SK-N-SH (cell line): ENCODE results near the gene WDR35. TPM values are rescaled to one million over a fixed set of nuclear protein-coding genes. Genes with fewer than 3 reads are reported as not detected.

Experiments
- CTCF ChIA-PET: fragments of 300-600, 350-600 bp; formaldehyde crosslinking; extraction: SDS; loops from one replicate; lab custom pipeline; 2021; lab: Yijun Ruan, JAX
- POLR2A ChIA-PET: fragments of 350-600 bp; sonication (Branson Sonifier 250); formaldehyde crosslinking; extraction: SDS; loops from one replicate; lab custom pipeline; 2020; ENCODE audit warnings: antibody characterized with exemption, inconsistent platforms; lab: Yijun Ruan, JAX
- DNase-seq: peaks from one replicate; pipeline ENCODE4 v3.0.0; 2012
- H2AFZ ChIP-seq: fragments of 200-600 bp; sonication (generic); 2 replicates; pipeline ENCODE4 v1.8.1; 2016; ENCODE audit warnings: antibody characterized with exemption, mild to moderate bottlenecking, low read depth
- H3F3A ChIP-seq: fragments of 200-600 bp; sonication (generic); replicated peaks from 2 replicates; pipeline ENCODE3; 2016; ENCODE audit warnings: antibody characterized with exemption, mild to moderate bottlenecking; ENCODE audit not compliant: insufficient read depth
- H3K27ac ChIP-seq, 2 experiments: fragments of 200-500 bp in 1 of 2; fragments of 200-600 bp in 1 of 2; sonication (Bioruptor generic) in 1 of 2; sonication (generic), shearing (Covaris generic) in 1 of 2; 2 replicates each; pipeline versions ENCODE4 v1.5.1 to v1.6.1; 2014 to 2016; ENCODE audit warnings: low read depth in 2 of 2, inconsistent platforms in 1 of 2, low read length in 1 of 2, mild to moderate bottlenecking in 1 of 2, mixed read lengths in 1 of 2
- H3K27me3 ChIP-seq: fragments of 200-600 bp; sonication (generic), shearing (Covaris generic); 2 replicates; pipeline ENCODE4 v1.6.1; 2016; ENCODE audit warnings: mixed run types; ENCODE audit not compliant: insufficient read depth
- H3K36me3 ChIP-seq, 2 experiments: fragments of 200-500 bp in 1 of 2; fragments of 200-600 bp in 1 of 2; sonication (Bioruptor generic) in 1 of 2; sonication (generic) in 1 of 2; replicated peaks in 1 of 2; 2 replicates each; pipeline versions ENCODE3 to v1.5.1; 2014 to 2016; ENCODE audit warnings: low read length in 1 of 2, mild to moderate bottlenecking in 1 of 2; ENCODE audit not compliant: insufficient read depth in 2 of 2, control insufficient read depth in 1 of 2
- H3K4me1 ChIP-seq, 2 experiments: fragments of 200-500 bp in 1 of 2; fragments of 200-600 bp in 1 of 2; sonication (Bioruptor generic) in 1 of 2; sonication (generic), shearing (Covaris generic) in 1 of 2; 2 replicates each; pipeline versions ENCODE4 v1.5.1 to v1.6.1; 2014 to 2016; ENCODE audit warnings: low read depth in 1 of 2, low read length in 1 of 2, mixed run types in 1 of 2; ENCODE audit not compliant: insufficient read depth in 2 of 2, control insufficient read depth in 1 of 2
- H3K4me2 ChIP-seq: fragments of 200-600 bp; sonication (generic), shearing (Covaris generic); 2 replicates; pipeline ENCODE4 v1.6.1; 2017; ENCODE audit warnings: mixed run types
- H3K4me3 ChIP-seq, 2 experiments: fragments of 200-500 bp in 1 of 2; fragments of 200-600 bp in 1 of 2; sonication (Bioruptor generic) in 1 of 2; sonication (generic), shearing (Covaris generic) in 1 of 2; 2 replicates each; pipeline versions ENCODE4 v1.5.1 to v1.8.1; 2014 to 2016; ENCODE audit warnings: low read depth in 2 of 2, inconsistent platforms in 1 of 2, low read length in 1 of 2, mild to moderate bottlenecking in 1 of 2, mixed read lengths in 1 of 2, moderate library complexity in 1 of 2
- H3K79me2 ChIP-seq: fragments of 200-600 bp; sonication (generic); 2 replicates; pipeline ENCODE4 v1.8.1; 2017; ENCODE audit warnings: mild to moderate bottlenecking; ENCODE audit not compliant: insufficient read depth
- H3K9ac ChIP-seq: fragments of 200-600 bp; sonication (generic); 2 replicates; pipeline ENCODE4 v1.6.1; 2017; ENCODE audit warnings: mixed run types
- H3K9me2 ChIP-seq: fragments of 200-600 bp; sonication (generic); 2 replicates; pipeline ENCODE4 v1.6.1; 2017; ENCODE audit warnings: mixed run types
- H3K9me3 ChIP-seq: fragments of 200-600 bp; sonication (generic); 2 replicates; pipeline ENCODE4 v1.6.1; 2017; ENCODE audit warnings: mixed run types, mild to moderate bottlenecking, moderate library complexity
- H4K20me1 ChIP-seq: fragments of 200-600 bp; sonication (generic); 2 replicates; pipeline ENCODE4 v1.6.1; 2017; ENCODE audit warnings: mild to moderate bottlenecking, mixed run types; ENCODE audit not compliant: insufficient read depth
- CTCF ChIP-seq: fragments of 200-600 bp; sonication (generic); IDR thresholded peaks from 2 replicates; pipeline ENCODE4 v1.6.1; 2017; ENCODE audit warnings: antibody characterized with exemption, mild to moderate bottlenecking, moderate library complexity
- EP300 ChIP-seq, 2 experiments: IDR thresholded peaks; 2 replicates each; pipeline versions ENCODE4 v1.4.0 to v1.6.1; 2012; ENCODE audit warnings: borderline replicate concordance in 1 of 2, low read depth in 1 of 2, low read length in 1 of 2
- EZH2phosphoT487 ChIP-seq: fragments of 200-600 bp; sonication (generic); IDR thresholded peaks from 2 replicates; pipeline ENCODE4 v1.6.1; 2017; ENCODE audit warnings: low read depth, mixed run types, mild to moderate bottlenecking, antibody characterized with exemption, moderate library complexity, borderline replicate concordance
- GATA2 ChIP-seq: sonication (generic); formaldehyde crosslinking; IDR thresholded peaks from 2 replicates; pipeline ENCODE4 v1.5.0; 2020; ENCODE audit warnings: mild to moderate bottlenecking, missing genetic modification reagents
- JUND ChIP-seq: IDR thresholded peaks from 2 replicates; pipeline ENCODE4 v1.4.0; 2012
- MAX ChIP-seq: IDR thresholded peaks from 2 replicates; pipeline ENCODE4 v1.4.0; 2012; ENCODE audit warnings: low read depth
- MEF2A ChIP-seq: IDR thresholded peaks from 2 replicates; pipeline ENCODE4 v1.4.0; 2012; ENCODE audit warnings: low read depth, borderline replicate concordance
- MXI1 ChIP-seq: IDR thresholded peaks from 2 replicates; pipeline ENCODE4 v1.6.1; 2012; ENCODE audit warnings: mild to moderate bottlenecking, low read depth, low read length, improper control_type of control experiment
- NFIC ChIP-seq: IDR thresholded peaks from 2 replicates; pipeline ENCODE4 v1.4.0; 2012; ENCODE audit warnings: borderline replicate concordance
- PBX3 ChIP-seq: IDR thresholded peaks from 2 replicates; pipeline ENCODE4; 2012
- POLR2AphosphoS5 ChIP-seq: IDR thresholded peaks from 2 replicates; pipeline ENCODE4 v1.6.1; 2012; ENCODE audit warnings: low read depth, low read length
- RAD21 ChIP-seq: IDR thresholded peaks from 2 replicates; pipeline ENCODE4 v1.6.1; 2012; ENCODE audit warnings: mild to moderate bottlenecking, low read length
- RCOR1 ChIP-seq: fragments of 150-350 bp; IDR thresholded peaks from 2 replicates; pipeline ENCODE4 v1.6.1; 2017; ENCODE audit warnings: antibody characterized with exemption, low read length
- REST ChIP-seq: IDR thresholded peaks from 2 replicates; pipeline ENCODE4 v1.6.1; 2012; ENCODE audit warnings: mild to moderate bottlenecking, low read depth, low read length, moderate library complexity
- RXRA ChIP-seq: IDR thresholded peaks from 2 replicates; pipeline ENCODE4 v1.4.0; 2012; ENCODE audit warnings: low read depth, mild to moderate bottlenecking, borderline replicate concordance
- SIN3A ChIP-seq: IDR thresholded peaks from 2 replicates; pipeline ENCODE4 v1.6.1; 2012; ENCODE audit warnings: low read depth, mild to moderate bottlenecking, low read length, moderate library complexity, borderline replicate concordance
- TAF1 ChIP-seq: IDR thresholded peaks from 2 replicates; pipeline ENCODE4 v1.6.1; 2012; ENCODE audit warnings: low read depth, mild to moderate bottlenecking, low read length, moderate library complexity, borderline replicate concordance
- TEAD4 ChIP-seq: IDR thresholded peaks from 2 replicates; pipeline ENCODE4 v1.4.0; 2012; ENCODE audit warnings: mild to moderate bottlenecking, borderline replicate concordance; ENCODE audit not compliant: insufficient read depth
- YY1 ChIP-seq: IDR thresholded peaks from 2 replicates; pipeline ENCODE4 v1.4.0; 2012; ENCODE audit warnings: low read depth, mild to moderate bottlenecking
- WGBS: methylation state at CpG from one replicate; pipeline ENCODE4 v1.1.6; 2017; ENCODE audit warnings: low lambda C conversion rate; 5-methylcytosine and 5-hydroxymethylcytosine counted together
- polyA plus RNA-seq, 3 experiments: library from polyadenylated mRNA; depleted of rRNA; stranded (reverse); fragments of >200 nt; gene quantifications; 2 replicates each; pipeline ENCODE4 v1.2.3, GENCODE V29; 2012

WDR35 gene
- polyA plus RNA-seq, 1 of the 3 experiments (the other 2 are of a cell fraction), result 8.6 TPM

- POLR2A ChIA-PET, result no interaction called here
- CTCF ChIA-PET, result no interaction called here
- WGBS, result 46% methylated on average over 3 of the region's 3 CpGs
- Histone ChIP-seq H3K9ac (no peak overlapping the region), H3K27ac (no peak overlapping the region)
- TF ChIP-seq JUND (no peak), PBX3 (no peak), MXI1 (no peak), RAD21 (no peak), TAF1 (no peak), POLR2AphosphoS5 (no peak)
- TF ChIP-seq, all 33 proteins: peak for 0
- peaks cover 5% of the 10 kb centered on the region; the same call in 1 of the 2 replicates for H3K27me3 ChIP-seq
- H3K9me3 ChIP-seq, result no peaks in the 10 kb centered on the region
- H3K4me2 ChIP-seq, result no peak overlapping the region
- H3F3A ChIP-seq, result no peaks in the 10 kb centered on the region
- no peaks in the 10 kb centered on the region for H4K20me1 ChIP-seq
- no peak for DNase-seq
- H3K9me2 ChIP-seq, result no peaks in the 10 kb centered on the region
- no peaks in the 10 kb centered on the region for H3K4me1 ChIP-seq
- no peaks in the 10 kb centered on the region for H3K36me3 ChIP-seq
- H3K79me2 ChIP-seq, result no peaks in the 10 kb centered on the region
- H3K4me3 ChIP-seq, result no peak overlapping the region
- no peak overlapping the region for H2AFZ ChIP-seq
Measured at GRCh38 chr2:19879120-19879519, 110.8 kb downstream of the WDR35 start.

- Histone ChIP-seq H3K9me2 (no peaks in the 10 kb centered on the region), H3K79me2 (no peaks in the 10 kb centered on the region), H4K20me1 (no peaks in the 10 kb centered on the region), H3K9me3 (no peaks in the 10 kb centered on the region), H2AFZ (no peak overlapping the region), H3K4me2 (no peak overlapping the region), H3K4me3 (no peak overlapping the region), H3K4me1 (no peaks in the 10 kb centered on the region), H3K27me3 (peaks cover 5% of the 10 kb centered on the region; the same call in 1 of the 2 replicates), H3K9ac (no peak overlapping the region), H3K36me3 (no peaks in the 10 kb centered on the region), H3K27ac (no peak overlapping the region), H3F3A (no peaks in the 10 kb centered on the region)
- 60% methylated on average over 11 of the region's 12 CpGs for WGBS
- ChIA-PET CTCF (no interaction called here), POLR2A (no interaction called here)
- no peak for TF ChIP-seq CTCF
- TF ChIP-seq EP300 (IDR thresholded peaks at IDR 0.05; ENCODE audit: borderline replicate concordance in 1 of 2, low read depth in 1 of 2, low read length in 1 of 2), result no peak
- no peak for TF ChIP-seq RCOR1
- TF ChIP-seq JUND, result no peak
- TF ChIP-seq NFIC, result no peak
- no peak for TF ChIP-seq POLR2AphosphoS5
- TF ChIP-seq EZH2phosphoT487, result no peak
- no peak for TF ChIP-seq MXI1
- no peak for TF ChIP-seq RAD21
- TF ChIP-seq TEAD4, result no peak
- no peak for TF ChIP-seq MEF2A
- no peak for TF ChIP-seq GATA2 (CRISPR knock-in tag)
- no peak for TF ChIP-seq MAX
- no peak for TF ChIP-seq REST
- no peak for TF ChIP-seq YY1
- no peak for TF ChIP-seq RXRA
- no peak for TF ChIP-seq SIN3A
- no peak for DNase-seq
Measured at GRCh38 chr2:19878268-19879046, 111.4 kb downstream of the WDR35 start.
